ENCODE measurements around the gene MTCL1. TPM values are rescaled to one million over a fixed set of nuclear protein-coding genes. Genes with fewer than 3 reads are reported as not detected.

MTCL1 gene
- total RNA-seq, 1 donor from 2014 or later, result 50.5 TPM

GRCh38 chr18:8776013-8776943, 70.9 kb downstream of the MTCL1 start:
- TF ChIP-seq CTCF (IDR thresholded peaks at IDR 0.05; ENCODE audit: insufficient read depth, low read length, poor library complexity, severe bottlenecking), result no peak
- Histone ChIP-seq H3K36me3 (ENCODE audit: control insufficient read depth, insufficient read depth, low read length) (peaks cover 1% of the 10 kb centered on the region), H3K4me3 (ENCODE audit: low read depth, low read length) (no peak overlapping the region), H3K27me3 (ENCODE audit: control insufficient read depth, insufficient read depth, low read length) (no peaks in the 10 kb centered on the region)
- no peak for DNase-seq (ENCODE audit: low read depth)

- no peak for TF ChIP-seq CTCF (IDR thresholded peaks at IDR 0.05; ENCODE audit: insufficient read depth, low read length, poor library complexity, severe bottlenecking)
- H3K36me3 ChIP-seq (ENCODE audit: control insufficient read depth, insufficient read depth, low read length), result peaks cover 2% of the 10 kb centered on the region
- H3K4me3 ChIP-seq (ENCODE audit: low read depth, low read length), result no peak overlapping the region
- no peak for DNase-seq (ENCODE audit: low read depth)
- H3K27me3 ChIP-seq (ENCODE audit: control insufficient read depth, insufficient read depth, low read length), result no peaks in the 10 kb centered on the region
Observed at GRCh38 chr18:8777846-8778245, 72.5 kb downstream of the MTCL1 start.

- H3K27me3 ChIP-seq (ENCODE audit: control insufficient read depth, insufficient read depth, low read length), result no peaks in the 10 kb centered on the region
- TF ChIP-seq CTCF (IDR thresholded peaks at IDR 0.05; ENCODE audit: insufficient read depth, low read length, poor library complexity, severe bottlenecking), result no peak
Observed at GRCh38 chr18:8778386-8778785, 73.0 kb downstream of the MTCL1 start.

GRCh38 chr18:8778824-8779223, 73.5 kb downstream of the MTCL1 start:
- no peak for DNase-seq (ENCODE audit: low read depth)
- H3K36me3 ChIP-seq (ENCODE audit: control insufficient read depth, insufficient read depth, low read length), result peaks cover 2% of the 10 kb centered on the region

More at GRCh38 chr18:8778386-8778785, 73.0 kb downstream of the MTCL1 start:
- DNase-seq (ENCODE audit: low read depth), result no peak
- Histone ChIP-seq H3K36me3 (ENCODE audit: control insufficient read depth, insufficient read depth, low read length) (peaks cover 2% of the 10 kb centered on the region), H3K4me3 (ENCODE audit: low read depth, low read length) (no peak overlapping the region)

GRCh38 chr18:8779251-8779650, 73.9 kb downstream of the MTCL1 start:
- TF ChIP-seq CTCF (IDR thresholded peaks at IDR 0.05; ENCODE audit: insufficient read depth, low read length, poor library complexity, severe bottlenecking), result no peak
- H3K4me3 ChIP-seq (ENCODE audit: low read depth, low read length), result no peak overlapping the region
- no peaks in the 10 kb centered on the region for H3K27me3 ChIP-seq (ENCODE audit: control insufficient read depth, insufficient read depth, low read length)
- peaks cover 2% of the 10 kb centered on the region for H3K36me3 ChIP-seq (ENCODE audit: control insufficient read depth, insufficient read depth, low read length)
- no peak for DNase-seq (ENCODE audit: low read depth)

More at GRCh38 chr18:8778824-8779223, 73.5 kb downstream of the MTCL1 start:
- no peaks in the 10 kb centered on the region for H3K27me3 ChIP-seq (ENCODE audit: control insufficient read depth, insufficient read depth, low read length)
- no peak overlapping the region for H3K4me3 ChIP-seq (ENCODE audit: low read depth, low read length)
- no peak for TF ChIP-seq CTCF (IDR thresholded peaks at IDR 0.05; ENCODE audit: insufficient read depth, low read length, poor library complexity, severe bottlenecking)
